Measurements from ENCODE around the gene RPA1. TPM values are rescaled to one million over a fixed set of nuclear protein-coding genes. Genes with fewer than 3 reads are reported as not detected.

Gene RPA1
- 61.3 to 81.1 TPM (median 71.4 TPM) in 5 replicates for total RNA-seq (2022; extraction: Qiagen RNA extraction)

DNA sequence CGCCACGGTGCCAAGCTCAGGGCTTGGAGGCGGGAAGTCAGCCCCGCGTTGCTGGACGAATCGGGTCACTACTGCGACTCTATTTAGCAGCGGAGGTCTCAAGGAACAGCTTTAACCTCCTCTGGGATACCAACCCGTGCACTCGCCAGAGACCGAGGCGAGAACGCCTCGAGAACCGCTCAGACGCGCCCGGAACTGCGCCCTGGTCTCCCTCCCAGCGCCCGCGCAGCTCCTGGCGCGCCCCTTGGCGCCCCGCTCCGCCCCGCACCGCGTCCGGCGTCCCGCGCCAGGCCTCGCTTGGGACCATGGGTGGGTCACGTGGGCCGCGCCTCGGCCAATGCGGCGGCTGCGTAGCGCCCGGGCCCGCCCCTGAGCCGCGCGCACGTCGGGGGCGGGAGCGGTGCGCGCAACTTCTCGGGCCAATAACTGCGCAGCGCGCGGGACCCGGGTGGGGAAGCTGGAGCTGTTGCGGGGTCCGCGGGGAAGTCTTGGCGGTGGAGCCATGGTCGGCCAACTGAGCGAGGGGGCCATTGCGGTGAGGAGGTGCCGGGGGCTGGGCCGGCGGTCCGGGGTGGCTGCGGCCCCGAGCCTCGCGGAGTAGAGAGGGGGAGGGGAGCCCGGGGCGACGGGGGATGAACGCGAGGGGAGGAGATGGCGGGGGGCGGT is at the start of gene RPA1, which contains the start of gene SMYD4:
Gene RPA1, plus strand, starts transcription at position 414 of the 666 bp plus-strand sequence. Its CDS starts 89 bp downstream, at position 503.
Gene SMYD4, minus strand, starts transcription at position 311 of the 666 bp plus-strand sequence. CDS start 1,908 bp downstream, outside the sequence.

Other genes starting within 250 kb of the RPA1 start
- gene SLC43A2, start 201.2 kb upstream of the RPA1 start, total RNA-seq (2022; extraction: Qiagen RNA extraction): 4.0 to 7.1 TPM (median 5.8 TPM) in 5 replicates
- 0.20 to 0.38 TPM (median 0.27 TPM) in 5 replicates for gene SCARF1, start 184.3 kb upstream of the RPA1 start, total RNA-seq (2022; extraction: Qiagen RNA extraction)
- gene RILP, start 180.1 kb upstream of the RPA1 start, total RNA-seq (2022; extraction: Qiagen RNA extraction): 14.0 to 20.0 TPM (median 16.8 TPM) in 5 replicates
- 247 to 273 TPM (median 254 TPM) in 5 replicates for gene PRPF8, start 145.1 kb upstream of the RPA1 start, total RNA-seq (2022; extraction: Qiagen RNA extraction)
- gene TLCD2, start 119.6 kb upstream of the RPA1 start, total RNA-seq (2022; extraction: Qiagen RNA extraction): 1.4 to 2.1 TPM (median 1.7 TPM) in 5 replicates
- 19.1 to 33.1 TPM (median 28.5 TPM) in 5 replicates for gene WDR81, start 105.3 kb upstream of the RPA1 start, total RNA-seq (2022; extraction: Qiagen RNA extraction)
- gene SERPINF2, start 87.1 kb upstream of the RPA1 start, total RNA-seq (2022; extraction: Qiagen RNA extraction): 2.3 to 3.5 TPM (median 2.9 TPM) in 5 replicates
- 1.6 to 2.1 TPM (median 1.8 TPM) in 5 replicates for gene SERPINF1, start 67.9 kb upstream of the RPA1 start, total RNA-seq (2022; extraction: Qiagen RNA extraction)
- 7.7 to 10.1 TPM (median 8.9 TPM) in 5 replicates for gene SMYD4, start 103 bp upstream of the RPA1 start, total RNA-seq (2022; extraction: Qiagen RNA extraction)
- gene RTN4RL1, start 195.3 kb downstream of the RPA1 start, total RNA-seq (2022; extraction: Qiagen RNA extraction): 8.4 to 11.6 TPM (median 9.8 TPM) in 5 replicates
- 38.2 to 45.5 TPM (median 44.4 TPM) in 5 replicates for gene DPH1, start 200.1 kb downstream of the RPA1 start, total RNA-seq (2022; extraction: Qiagen RNA extraction)
- 57.8 to 84.0 TPM (median 74.1 TPM) in 5 replicates for gene OVCA2, start 212.0 kb downstream of the RPA1 start, total RNA-seq (2022; extraction: Qiagen RNA extraction)
- 0.53 to 1.8 TPM (median 1.8 TPM) in 5 replicates for gene HIC1, start 225.1 kb downstream of the RPA1 start, total RNA-seq (2022; extraction: Qiagen RNA extraction)

All from A549 treated with Mapracorat at 1 μM for 4 hours (cell line).